Spleen (tissue), 11 donors: ENCODE results near the gene GFPT2. TPM values are rescaled to one million over a fixed set of nuclear protein-coding genes. Genes with fewer than 3 reads are reported as not detected.

Source experiments
- DNase-seq: peaks from one replicate; pipeline ENCODE4 v3.0.0-alpha.2; 2020
- H3K27ac ChIP-seq, 8 donors: fragments of 200-600 bp; sonication (generic) in 7 of 8; 1 replicate in 4 of 8; 2 replicates in 4 of 8; pipeline versions ENCODE4 v1.5.0 to v1.8.0; 2016 to 2021; ENCODE audit warnings: inconsistent platforms in 4 of 8, mild to moderate bottlenecking in 4 of 8, moderate library complexity in 1 of 8
- H3K27me3 ChIP-seq, 7 donors: fragments of 200-600 bp; sonication (generic) in 6 of 7; replicated peaks in 1 of 7; 1 replicate in 4 of 7; 2 replicates in 3 of 7; pipeline versions ENCODE4 v1.5.0 to v1.8.0; 2016 to 2021; ENCODE audit warnings: inconsistent platforms in 3 of 7, mild to moderate bottlenecking in 1 of 7
- H3K36me3 ChIP-seq, 6 donors: fragments of 200-600 bp; sonication (generic) in 5 of 6; 1 replicate in 4 of 6; 2 replicates in 2 of 6; pipeline versions ENCODE4 v1.5.0 to v1.8.0; 2016 to 2021; ENCODE audit warnings: inconsistent platforms in 2 of 6
- H3K4me1 ChIP-seq, 6 donors: fragments of 200-600 bp; sonication (generic) in 5 of 6; 1 replicate in 3 of 6; 2 replicates in 3 of 6; pipeline versions ENCODE4 v1.5.0 to v1.8.0; 2016 to 2021; ENCODE audit warnings: inconsistent platforms in 3 of 6
- H3K4me3 ChIP-seq, 8 donors: fragments of 200-600 bp; sonication (generic) in 7 of 8; 1 replicate in 4 of 8; 2 replicates in 4 of 8; pipeline versions ENCODE4 v1.5.0 to v1.8.0; 2016 to 2021; ENCODE audit warnings: inconsistent platforms in 4 of 8, mild to moderate bottlenecking in 4 of 8, moderate library complexity in 2 of 8
- H3K9me3 ChIP-seq, 8 donors: fragments of 200-600 bp; sonication (generic) in 7 of 8; 1 replicate in 4 of 8; 2 replicates in 4 of 8; pipeline versions ENCODE4 v1.5.0 to v1.8.0; 2016 to 2021; ENCODE audit warnings: inconsistent platforms in 4 of 8
- CTCF ChIP-seq, 11 experiments: fragments of 200-600 bp in 7 of 11; fragments of 450-650 bp in 4 of 11; sonication (generic) in 4 of 11; IDR thresholded peaks in 8 of 11; conservative IDR thresholded peaks in 3 of 11; 1 replicate in 7 of 11; 2 replicates in 4 of 11; pipeline versions ENCODE4 v1.4.0 to v1.8.0; 2016 to 2021; ENCODE audit warnings: antibody characterized with exemption in 11 of 11, inconsistent platforms in 4 of 11, mild to moderate bottlenecking in 1 of 11
- POLR2A ChIP-seq, 3 donors: fragments of 450-650 bp; IDR thresholded peaks; one replicate each; pipeline ENCODE4 v1.5.1; 2017; ENCODE audit warnings: antibody characterized with exemption in 3 of 3, mild to moderate bottlenecking in 1 of 3
- POLR2AphosphoS5 ChIP-seq, 3 donors: sonication (generic); formaldehyde crosslinking; IDR thresholded peaks; one replicate each; pipeline ENCODE4 v1.5.1; 2017; ENCODE audit warnings: antibody characterized with exemption in 3 of 3
- WGBS, 5 donors: extraction: QIAGEN DNeasy Blood & Tissue Kit in 3 of 5; methylation state at CpG; one replicate each; pipeline versions ENCODE4 v1.1.5 to v1.1.7; 2013 to 2018; 5-methylcytosine and 5-hydroxymethylcytosine counted together
- intact Hi-C: fragments of 100-400 bp; cut with DNase I; formaldehyde crosslinking; loops from one replicate; pipeline ENCODE4 v1.15.0; 2023; ENCODE audit warnings: low total_unique reads
- polyA plus RNA-seq, 3 donors: library from polyadenylated mRNA; stranded (reverse); fragments of 200-250 nt; gene quantifications; one replicate each; pipeline ENCODE4 v1.2.1, GENCODE V29; 2013
- total RNA-seq, 7 donors: library from RNA; depleted of rRNA in 3 of 7; stranded (reverse); fragments of >200 nt in 3 of 7; fragmentation: NEBNext Ultra II Directional in 4 of 7; extraction: Animal tissue kit (Norgen Biotek cat#: 25700) in 4 of 7; gene quantifications; one replicate each; pipeline versions ENCODE4 v1.1.0 to v1.2.1, GENCODE V29; 2016 to 2021
- donor health status: healthy with polysubstance abuse.
- donor health status: DM: no; HTN: no; CAD: no; lungs with moderate emphysema.
- donor health status: DM: no; HTN: no; CAD: no.
- donor health status: Bipolar disorder and iron deficiency.
- donor health status: healthy.
- donor health status: DM: no; HTN: no; CAD: no.
- donor health status: DM: yes; HTN: yes; CAD: no.

Gene GFPT2
- total and polyA plus RNA-seq, 10 donors, result 1.2 to 4.7 (median 1.9) TPM

GRCh38 chr5:180326989-180327565 is 26.1 kb downstream of the GFPT2 start:
- Histone ChIP-seq H3K4me1 (peaks cover 0 to 6% (median 1%) of the 10 kb centered on the region in 6 donors), H3K27ac (no peak overlapping the region), H3K4me3 (no peak overlapping the region), H3K9me3 (no peaks in the 10 kb centered on the region), H3K36me3 (no peaks in the 10 kb centered on the region), H3K27me3 (peaks cover 0 to 8% (median 3%) of the 10 kb centered on the region in 7 donors)
- peak; percentile 65 for DNase-seq
- intact Hi-C loops, result no loop called here
- TF ChIP-seq POLR2AphosphoS5 (IDR thresholded peaks at IDR 0.05), result no peak
- no peak for TF ChIP-seq CTCF (IDR thresholded peaks at IDR 0.05 in 8 of 11, conservative IDR thresholded peaks at IDR 0.05 in 3 of 11)
- TF ChIP-seq POLR2A (IDR thresholded peaks at IDR 0.05), result no peak
- WGBS, 5 donors, result 85 to 92% (median 87%) methylated on average over 10 of the region's 10 CpGs

GRCh38 chr5:180324601-180324950 is 28.6 kb downstream of the GFPT2 start:
- intact Hi-C loops, result no loop called here
- no peak overlapping the region for H3K27ac ChIP-seq
- H3K4me1 ChIP-seq, result peaks cover 0 to 6% (median 1%) of the 10 kb centered on the region in 6 donors
- DNase-seq, result no peak
- H3K36me3 ChIP-seq, result no peaks in the 10 kb centered on the region
- no peaks in the 10 kb centered on the region for H3K9me3 ChIP-seq
- TF ChIP-seq POLR2AphosphoS5 (IDR thresholded peaks at IDR 0.05) (no peak), POLR2A (IDR thresholded peaks at IDR 0.05) (no peak), CTCF (IDR thresholded peaks at IDR 0.05 in 8 of 11, conservative IDR thresholded peaks at IDR 0.05 in 3 of 11) (no peak)
- 85 to 91% (median 86%) methylated on average over 6 to 8 of the region's 8 CpGs for WGBS, 5 donors
- no peak overlapping the region for H3K4me3 ChIP-seq
- no peaks in the 10 kb centered on the region for H3K27me3 ChIP-seq

- Histone ChIP-seq H3K4me3 (no peak overlapping the region), H3K4me1 (peaks cover 0 to 6% (median 1%) of the 10 kb centered on the region in 6 donors), H3K27me3 (no peaks in the 10 kb centered on the region), H3K27ac (no peak overlapping the region), H3K36me3 (no peaks in the 10 kb centered on the region), H3K9me3 (no peaks in the 10 kb centered on the region)
- intact Hi-C loops, result no loop called here
- 61 to 87% (median 76%) methylated on average over 11 of the region's 11 CpGs for WGBS, 5 donors
- no peak for TF ChIP-seq POLR2AphosphoS5 (IDR thresholded peaks at IDR 0.05)
- no peak for TF ChIP-seq CTCF (IDR thresholded peaks at IDR 0.05 in 8 of 11, conservative IDR thresholded peaks at IDR 0.05 in 3 of 11)
- TF ChIP-seq POLR2A (IDR thresholded peaks at IDR 0.05), result no peak
- no peak for DNase-seq
Measured at GRCh38 chr5:180323941-180324600, 29.1 kb downstream of the GFPT2 start.

GRCh38 chr5:180323160-180323559 is 30.0 kb downstream of the GFPT2 start:
- Histone ChIP-seq H3K27me3 (peaks cover 0 to 4% (median 0%) of the 10 kb centered on the region in 7 donors), H3K36me3 (no peaks in the 10 kb centered on the region), H3K4me1 (peaks cover 0 to under 1% (median 0%) of the 10 kb centered on the region in 6 donors), H3K27ac (no peak overlapping the region), H3K9me3 (no peaks in the 10 kb centered on the region), H3K4me3 (no peak overlapping the region)
- intact Hi-C loops, result no loop called here
- TF ChIP-seq POLR2AphosphoS5 (IDR thresholded peaks at IDR 0.05), result no peak
- no peak for TF ChIP-seq CTCF (IDR thresholded peaks at IDR 0.05 in 8 of 11, conservative IDR thresholded peaks at IDR 0.05 in 3 of 11)
- no peak for TF ChIP-seq POLR2A (IDR thresholded peaks at IDR 0.05)
- DNase-seq, result peak; percentile 46
- WGBS, 5 donors, result 87 to 93% (median 88%) methylated on average over 14 of the region's 14 CpGs
